Measurements from ENCODE around the gene ZPBP2. TPM values are rescaled to one million over a fixed set of nuclear protein-coding genes. Genes with fewer than 3 reads are reported as not detected.
A peak's percentile ranks its signal among the peaks of the same experiment; 100 is the strongest.

Gene ZPBP2
- total RNA-seq, 2 donors from 2014 or later: not detected

DNA sequence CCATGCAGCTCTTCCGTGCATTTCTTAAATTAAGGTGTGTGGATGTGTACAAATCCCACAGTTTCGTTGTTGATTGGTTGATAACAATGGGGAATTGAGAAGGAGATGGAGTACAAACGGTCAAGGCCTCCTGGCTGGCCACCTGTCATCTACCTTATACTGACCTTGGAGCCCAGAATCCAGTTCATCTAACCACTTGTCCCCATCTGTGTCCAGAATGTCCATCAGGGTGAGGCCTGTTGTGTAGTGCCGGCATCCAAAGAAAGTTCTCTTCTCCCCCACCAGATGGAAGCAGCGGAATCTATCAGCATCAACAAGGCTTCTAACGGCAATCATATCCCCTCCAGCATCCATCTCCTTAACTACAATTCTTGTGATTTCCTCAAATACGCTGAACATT, 48.9 kb downstream of the ZPBP2 start:
- DNase-seq: no peak
- Histone ChIP-seq H3K9ac (ENCODE audit: extremely low read depth, low read length, poor library complexity, severe bottlenecking) (no peak overlapping the region), H3K9me3 (ENCODE audit: control insufficient read depth, low read length) (no peaks in the 10 kb centered on the region), H3K4me1 (ENCODE audit: control insufficient read depth, insufficient read depth, low read length) (no peaks in the 10 kb centered on the region), H3K4me3 (ENCODE audit: low read length) (no peak overlapping the region), H3K27ac (ENCODE audit: low read depth, low read length) (no peak overlapping the region), H3K27me3 (ENCODE audit: control insufficient read depth, insufficient read depth, low read length, poor library complexity, severe bottlenecking) (no peaks in the 10 kb centered on the region), H3K36me3 (ENCODE audit: control insufficient read depth, insufficient read depth, low read length) (peaks cover 19% of the 10 kb centered on the region)
- no peaks in the 10 kb centered on the region for H3K4me1 Mint-ChIP-seq
- WGBS, 2 experiments (ENCODE audit: insufficient coverage in 1 of 2, insufficient read length in 1 of 2): 91 to 97% methylated on average over 4 to 7 of the region's 7 CpGs
- H3K27me3 Mint-ChIP-seq (ENCODE audit: insufficient read depth): no peaks in the 10 kb centered on the region
- H3K27ac Mint-ChIP-seq: no peak overlapping the region
- H3K36me3 Mint-ChIP-seq (ENCODE audit: low read depth): peaks cover 34% of the 10 kb centered on the region
- TF ChIP-seq, protein P1, sequence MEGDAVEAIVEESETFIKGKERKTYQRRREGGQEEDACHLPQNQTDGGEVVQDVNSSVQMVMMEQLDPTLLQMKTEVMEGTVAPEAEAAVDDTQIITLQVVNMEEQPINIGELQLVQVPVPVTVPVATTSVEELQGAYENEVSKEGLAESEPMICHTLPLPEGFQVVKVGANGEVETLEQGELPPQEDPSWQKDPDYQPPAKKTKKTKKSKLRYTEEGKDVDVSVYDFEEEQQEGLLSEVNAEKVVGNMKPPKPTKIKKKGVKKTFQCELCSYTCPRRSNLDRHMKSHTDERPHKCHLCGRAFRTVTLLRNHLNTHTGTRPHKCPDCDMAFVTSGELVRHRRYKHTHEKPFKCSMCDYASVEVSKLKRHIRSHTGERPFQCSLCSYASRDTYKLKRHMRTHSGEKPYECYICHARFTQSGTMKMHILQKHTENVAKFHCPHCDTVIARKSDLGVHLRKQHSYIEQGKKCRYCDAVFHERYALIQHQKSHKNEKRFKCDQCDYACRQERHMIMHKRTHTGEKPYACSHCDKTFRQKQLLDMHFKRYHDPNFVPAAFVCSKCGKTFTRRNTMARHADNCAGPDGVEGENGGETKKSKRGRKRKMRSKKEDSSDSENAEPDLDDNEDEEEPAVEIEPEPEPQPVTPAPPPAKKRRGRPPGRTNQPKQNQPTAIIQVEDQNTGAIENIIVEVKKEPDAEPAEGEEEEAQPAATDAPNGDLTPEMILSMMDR (conservative IDR thresholded peaks at IDR 0.05): peak; percentile 61
- H3K4me3 Mint-ChIP-seq: no peak overlapping the region
- H3K9me3 Mint-ChIP-seq: no peaks in the 10 kb centered on the region

DNA sequence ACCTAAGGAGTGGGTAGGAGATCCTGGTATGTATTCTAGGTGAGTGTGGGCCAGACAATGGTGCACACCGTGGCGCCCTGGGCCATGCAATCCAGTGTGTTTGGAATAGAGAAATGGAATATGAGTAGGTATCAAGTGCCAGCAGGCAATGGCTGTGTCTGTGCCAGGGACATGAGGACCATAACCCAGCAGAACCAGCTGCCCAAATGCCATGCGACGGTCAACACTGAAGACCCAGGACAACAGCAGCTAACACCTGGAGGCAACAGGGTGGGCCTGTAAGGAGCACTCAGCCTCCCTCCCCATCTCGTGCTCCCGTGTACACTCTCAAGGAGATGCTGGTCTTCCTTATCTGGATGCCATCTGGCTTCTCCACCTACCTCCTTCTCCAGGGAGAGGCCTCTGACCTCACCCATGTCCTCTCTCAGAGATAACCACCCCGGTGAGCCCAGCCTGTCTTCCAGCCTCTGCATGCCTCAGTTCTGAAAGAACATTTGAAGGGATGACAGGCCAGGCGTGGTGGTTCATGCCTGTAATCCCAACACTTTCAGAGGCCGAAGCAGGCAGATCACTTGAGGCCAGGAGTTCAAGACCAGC, 51.2 kb downstream of the ZPBP2 start:
- Histone ChIP-seq H3K9me3 (ENCODE audit: control insufficient read depth, low read length) (no peaks in the 10 kb centered on the region), H3K9ac (ENCODE audit: extremely low read depth, low read length, poor library complexity, severe bottlenecking) (no peak overlapping the region), H3K27me3 (ENCODE audit: control insufficient read depth, insufficient read depth, low read length, poor library complexity, severe bottlenecking) (no peaks in the 10 kb centered on the region), H3K36me3 (ENCODE audit: control insufficient read depth, insufficient read depth, low read length) (peaks cover 41% of the 10 kb centered on the region), H3K4me3 (ENCODE audit: low read length) (no peak overlapping the region), H3K27ac (ENCODE audit: low read depth, low read length) (no peak overlapping the region), H3K4me1 (ENCODE audit: control insufficient read depth, insufficient read depth, low read length) (no peaks in the 10 kb centered on the region)
- no peaks in the 10 kb centered on the region for H3K9me3 Mint-ChIP-seq
- DNase-seq: no peak
- H3K4me1 Mint-ChIP-seq: peaks cover 2% of the 10 kb centered on the region
- 95 to 98% methylated on average over 7 to 9 of the region's 9 CpGs for WGBS, 2 experiments (ENCODE audit: insufficient coverage in 1 of 2, insufficient read length in 1 of 2)
- no peaks in the 10 kb centered on the region for H3K27me3 Mint-ChIP-seq (ENCODE audit: insufficient read depth)
- H3K36me3 Mint-ChIP-seq (ENCODE audit: low read depth): peaks cover 41% of the 10 kb centered on the region
- H3K27ac Mint-ChIP-seq: no peak overlapping the region
- TF ChIP-seq, protein P1 (conservative IDR thresholded peaks at IDR 0.05): no peak
- H3K4me3 Mint-ChIP-seq: no peak overlapping the region

DNA sequence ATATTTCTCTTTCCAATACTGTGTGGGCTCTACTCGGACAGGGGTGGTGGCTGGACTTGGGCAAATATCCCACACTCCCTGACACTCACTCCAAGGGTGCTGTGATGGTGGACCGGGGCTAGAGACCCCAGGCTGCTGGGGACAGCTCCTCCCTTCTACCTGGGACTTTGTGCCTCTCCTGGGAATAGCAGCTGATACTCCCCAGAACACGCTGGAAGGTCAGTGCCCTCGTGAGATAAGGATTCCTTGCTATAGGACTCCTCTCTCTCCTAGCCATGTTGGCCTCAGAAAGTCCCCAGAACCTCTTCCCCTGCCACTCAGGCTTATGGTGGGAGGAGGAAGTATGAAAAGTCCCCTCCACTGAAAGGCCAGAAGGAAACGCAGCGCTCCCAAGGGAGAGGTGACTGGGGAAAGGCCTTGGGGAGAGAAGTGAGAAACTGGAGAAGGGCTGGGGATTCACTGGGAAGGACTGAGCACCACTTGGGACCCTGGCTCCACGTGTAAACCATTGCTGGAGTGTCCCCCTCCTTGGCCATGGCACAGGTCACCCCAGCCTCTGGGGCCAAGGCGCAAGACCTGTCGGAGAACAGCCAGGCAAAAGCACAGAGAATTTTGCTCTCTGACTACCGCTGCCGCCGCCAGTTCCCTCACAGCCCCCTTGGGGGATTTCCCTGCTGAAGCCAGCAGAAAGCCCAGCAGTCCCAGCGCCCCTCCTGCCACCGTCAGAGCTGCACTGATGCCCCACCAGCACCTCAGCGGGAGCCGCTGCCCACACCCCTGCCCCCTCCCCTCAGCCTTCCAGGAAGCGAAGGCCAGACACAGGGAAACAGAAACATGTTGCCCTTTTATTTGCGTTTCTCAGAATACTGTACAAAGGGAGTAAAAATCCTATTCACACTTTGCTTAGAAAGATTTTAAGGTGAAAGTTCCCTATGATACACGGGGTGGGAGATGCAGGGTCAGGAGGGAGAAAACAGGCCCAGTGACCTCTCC, 52.5 kb downstream of the ZPBP2 start:
- Mint-ChIP-seq H3K27me3 (ENCODE audit: insufficient read depth) (no peaks in the 10 kb centered on the region), H3K9me3 (no peaks in the 10 kb centered on the region), H3K27ac (no peak overlapping the region), H3K36me3 (ENCODE audit: low read depth) (peaks cover 43% of the 10 kb centered on the region), H3K4me1 (peaks cover 12% of the 10 kb centered on the region), H3K4me3 (no peak overlapping the region)
- Histone ChIP-seq H3K9me3 (ENCODE audit: control insufficient read depth, low read length) (no peaks in the 10 kb centered on the region), H3K27ac (ENCODE audit: low read depth, low read length) (no peak overlapping the region), H3K4me1 (ENCODE audit: control insufficient read depth, insufficient read depth, low read length) (no peaks in the 10 kb centered on the region), H3K4me3 (ENCODE audit: low read length) (no peak overlapping the region), H3K9ac (ENCODE audit: extremely low read depth, low read length, poor library complexity, severe bottlenecking) (no peak overlapping the region), H3K36me3 (ENCODE audit: control insufficient read depth, insufficient read depth, low read length) (peaks cover 41% of the 10 kb centered on the region), H3K27me3 (ENCODE audit: control insufficient read depth, insufficient read depth, low read length, poor library complexity, severe bottlenecking) (no peaks in the 10 kb centered on the region)
- 93 to 95% methylated on average over 12 to 19 of the region's 19 CpGs for WGBS, 2 experiments (ENCODE audit: insufficient coverage in 1 of 2, insufficient read length in 1 of 2)
- DNase-seq: no peak
- TF ChIP-seq, protein P1 (conservative IDR thresholded peaks at IDR 0.05): no peak

All from endodermal cell (in vitro differentiated cells).